ENCODE results near the gene HOXA5. TPM values are rescaled to one million over a fixed set of nuclear protein-coding genes. Genes with fewer than 3 reads are reported as not detected.

The HOXA5 gene
- total and polyA plus RNA-seq, 2 donors (not counting 1 experiment from before 2014, with no cell fraction given) = 18.3 to 35.6 TPM

DNA sequence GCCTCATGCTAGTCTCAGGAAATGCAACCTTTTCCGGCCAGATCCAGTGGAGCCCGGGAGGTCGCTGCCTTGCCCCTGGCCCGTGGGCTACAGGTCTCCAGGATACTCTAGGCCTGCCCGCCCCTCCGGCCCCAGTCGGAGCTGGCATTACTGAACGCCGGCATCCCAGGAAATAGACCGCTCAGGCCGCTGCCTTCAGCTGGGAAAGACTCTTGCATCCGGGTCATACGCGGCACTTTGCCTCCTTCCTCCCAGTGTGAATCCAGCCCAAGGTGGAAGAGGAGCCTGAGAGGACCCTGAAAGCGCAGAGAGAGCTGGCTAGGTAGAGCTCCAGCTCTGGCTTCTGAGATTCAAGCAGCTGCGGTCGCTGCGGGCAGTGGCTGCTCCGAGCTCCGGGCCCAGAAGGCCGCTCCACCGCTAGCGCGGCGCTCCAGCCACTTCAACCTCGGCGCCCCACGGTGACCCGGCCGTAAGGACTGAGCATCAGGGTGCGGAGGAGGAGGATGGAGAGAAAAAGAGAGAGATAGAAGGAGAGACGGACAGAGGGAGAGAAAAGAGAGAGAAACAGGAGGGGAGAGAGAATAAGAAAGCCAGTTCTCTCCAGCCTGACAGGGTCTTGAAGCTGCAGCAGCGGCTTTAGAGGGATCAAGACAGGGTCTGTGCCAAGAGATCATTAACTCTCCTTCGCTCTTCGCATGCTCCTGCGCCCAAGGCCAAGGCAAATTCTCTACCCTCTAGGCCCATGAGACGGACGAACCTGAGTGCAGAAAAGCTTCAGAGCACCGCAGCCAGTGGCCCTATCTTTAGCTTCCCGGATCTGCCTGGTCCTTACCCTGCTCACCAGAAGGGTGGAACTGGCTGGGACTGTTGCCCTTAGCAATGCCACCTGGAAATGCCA lies 32.4 kb upstream of the HOXA5 start:
- Histone ChIP-seq H3K4me2 (ENCODE audit: extremely low read depth, insufficient read depth, low read length) (no peak overlapping the region), H3K36me3 (ENCODE audit: control insufficient read depth, insufficient read depth, low read length) (no peaks in the 10 kb centered on the region), H3K9me3 (ENCODE audit: control insufficient read depth, insufficient read depth, low read depth, low read length) (no peaks in the 10 kb centered on the region), H2AFZ (ENCODE audit: low read length) (no peak overlapping the region), H3K4me1 (ENCODE audit: control insufficient read depth, extremely low read depth, insufficient read depth, low read length) (no peaks in the 10 kb centered on the region), H3K27me3 (ENCODE audit: control insufficient read depth, insufficient read depth, low read length) (peaks cover 57% of the 10 kb centered on the region), H3K79me2 (ENCODE audit: control insufficient read depth, insufficient read depth, low read length) (no peaks in the 10 kb centered on the region), H3K4me3 (replicated peaks in 1 of 4; ENCODE audit: control extremely low read depth in 1 of 4, insufficient read depth in 1 of 4, low read depth in 3 of 4, low read length in 4 of 4) (no peak overlapping the region), H3K9ac (ENCODE audit: insufficient read depth, low read length) (no peak overlapping the region), H4K20me1 (ENCODE audit: control insufficient read depth, extremely low read depth, insufficient read depth, low read length) (no peaks in the 10 kb centered on the region), H3K27ac (ENCODE audit: insufficient read depth, low read length) (no peak overlapping the region)
- TF ChIP-seq CTCF (conservative IDR thresholded peaks at IDR 0.05 in 1 of 2, IDR thresholded peaks at IDR 0.05 in 1 of 2; ENCODE audit: low read depth in 1 of 2, low read length in 2 of 2) (no peak), EZH2 (IDR thresholded peaks at IDR 0.05; ENCODE audit: low read length, missing control alignments) (no peak)
- DNase-seq (ENCODE audit: low read depth in 2 of 2) = no peak

DNA sequence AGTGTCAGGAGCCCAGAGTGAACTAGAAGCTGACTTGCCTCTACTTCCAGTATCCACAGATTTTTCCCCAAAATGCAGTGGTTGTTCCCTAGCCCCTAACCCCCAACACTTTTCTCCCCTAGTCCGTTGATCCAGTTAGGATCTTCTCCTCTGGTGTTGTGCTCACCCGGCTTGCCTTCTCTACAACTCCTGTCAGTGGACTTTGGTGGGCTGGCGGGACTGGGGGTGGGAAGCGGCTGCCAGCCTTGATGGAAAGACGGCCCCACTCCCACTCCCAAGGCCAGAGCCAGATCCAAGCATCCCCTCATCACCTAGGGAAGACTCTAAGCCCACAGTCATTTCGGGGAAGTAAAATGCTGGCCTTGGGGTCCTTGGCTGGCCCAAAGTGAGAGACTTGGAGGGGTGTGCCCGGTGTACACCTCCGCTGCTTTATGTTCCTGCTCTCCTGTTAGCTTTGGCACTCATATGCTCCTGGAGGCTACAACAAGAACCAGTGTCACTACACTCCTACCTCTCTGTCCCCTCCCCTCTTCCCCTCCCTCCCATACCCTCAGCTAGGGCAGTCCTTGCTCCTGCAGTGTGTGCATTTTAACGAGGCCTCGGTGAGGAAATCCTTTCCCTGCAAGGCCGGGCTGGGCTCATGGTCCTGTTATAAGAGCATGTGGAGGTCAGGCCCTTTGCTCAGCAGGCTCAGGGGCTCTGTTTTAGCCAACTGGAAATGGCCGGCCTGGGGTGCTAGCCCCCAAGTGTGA lies 31.6 kb upstream of the HOXA5 start:
- H3K27ac ChIP-seq (ENCODE audit: insufficient read depth, low read length) = no peak overlapping the region
- no peak overlapping the region for H3K4me2 ChIP-seq (ENCODE audit: extremely low read depth, insufficient read depth, low read length)
- H3K4me1 ChIP-seq (ENCODE audit: control insufficient read depth, extremely low read depth, insufficient read depth, low read length) = no peaks in the 10 kb centered on the region
- no peaks in the 10 kb centered on the region for H3K36me3 ChIP-seq (ENCODE audit: control insufficient read depth, insufficient read depth, low read length)
- peaks cover 61% of the 10 kb centered on the region for H3K27me3 ChIP-seq (ENCODE audit: control insufficient read depth, insufficient read depth, low read length)
- no peaks in the 10 kb centered on the region for H3K9me3 ChIP-seq (ENCODE audit: control insufficient read depth, insufficient read depth, low read depth, low read length)
- H3K79me2 ChIP-seq (ENCODE audit: control insufficient read depth, insufficient read depth, low read length) = no peaks in the 10 kb centered on the region
- H4K20me1 ChIP-seq (ENCODE audit: control insufficient read depth, extremely low read depth, insufficient read depth, low read length) = no peaks in the 10 kb centered on the region
- TF ChIP-seq EZH2 (IDR thresholded peaks at IDR 0.05; ENCODE audit: low read length, missing control alignments) = no peak
- TF ChIP-seq CTCF (conservative IDR thresholded peaks at IDR 0.05 in 1 of 2, IDR thresholded peaks at IDR 0.05 in 1 of 2; ENCODE audit: low read depth in 1 of 2, low read length in 2 of 2) = no peak
- DNase-seq (ENCODE audit: low read depth in 2 of 2) = no peak
- no peak overlapping the region for H2AFZ ChIP-seq (ENCODE audit: low read length)
- H3K9ac ChIP-seq (ENCODE audit: insufficient read depth, low read length) = no peak overlapping the region
- H3K4me3 ChIP-seq (replicated peaks in 1 of 4; ENCODE audit: control extremely low read depth in 1 of 4, insufficient read depth in 1 of 4, low read depth in 3 of 4, low read length in 4 of 4) = no peak overlapping the region

Data from fibroblast of lung (primary cell).